ENCODE results near the gene RACGAP1. TPM values are rescaled to one million over a fixed set of nuclear protein-coding genes. Genes with fewer than 3 reads are reported as not detected.

The RACGAP1 gene
- total RNA-seq, 4 donors from 2014 or later, result 4.0 to 7.2 (median 6.2) TPM

GRCh38 chr12:50051101-50051806, 26.0 kb upstream of the RACGAP1 start:
- WGBS, 2 donors, result 74 to 76% methylated on average over 14 of the region's 14 CpGs
- no peak for TF ChIP-seq CTCF (IDR thresholded peaks at IDR 0.05)
- no peak for TF ChIP-seq POLR2A (IDR thresholded peaks at IDR 0.05)
- intact Hi-C loops (cut with DNase I), result loop anchor here (10.0 kb wide), 1 partner anchor 186 kb away; no protein-coding TSS in a partner anchor
- H3K36me3 ChIP-seq, result no peaks in the 10 kb centered on the region
- H3K9me3 ChIP-seq, result no peaks in the 10 kb centered on the region
- no peak for DNase-seq
- peaks cover 0 to 16% of the 10 kb centered on the region in 2 donors for H3K4me1 ChIP-seq
- H3K27ac ChIP-seq, result no peak overlapping the region
- H3K27me3 ChIP-seq, result peaks cover 5% of the 10 kb centered on the region
- no peak overlapping the region for H3K4me3 ChIP-seq (replicated peaks in 1 of 3)

- Histone ChIP-seq H3K4me1 (peaks cover 0 to 9% of the 10 kb centered on the region in 2 donors), H3K27me3 (peaks cover 5% of the 10 kb centered on the region), H3K9me3 (no peaks in the 10 kb centered on the region), H3K36me3 (no peaks in the 10 kb centered on the region), H3K4me3 (replicated peaks in 1 of 3) (peak overlapping the region in 1 of 3 donors; percentile 21), H3K27ac (no peak overlapping the region)
- intact Hi-C loops (cut with DNase I), result loop anchor here (10.0 kb wide), 1 partner anchor 186 kb away; no protein-coding TSS in a partner anchor
- WGBS, 2 donors, result 12 to 13% methylated on average over 21 to 37 of the region's 37 CpGs
- DNase-seq, result peak; percentile 17 to 22
- TF ChIP-seq CTCF (IDR thresholded peaks at IDR 0.05) (no peak), POLR2A (IDR thresholded peaks at IDR 0.05) (no peak)
Observed at GRCh38 chr12:50050410-50051098, 25.3 kb upstream of the RACGAP1 start.

DNA sequence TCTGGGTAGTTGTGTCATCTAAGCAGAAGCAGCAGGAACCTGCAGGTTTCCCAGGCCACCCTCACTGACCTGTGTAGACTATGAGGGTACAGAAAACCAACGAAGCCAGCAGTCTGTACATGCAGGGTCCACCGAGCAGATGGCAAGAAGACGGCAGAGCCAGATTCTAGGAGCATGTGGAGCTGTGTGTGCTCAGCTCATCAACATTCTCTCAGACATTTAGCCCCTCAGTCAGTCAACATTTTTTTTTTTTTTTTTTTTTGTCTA, 24.8 kb upstream of the RACGAP1 start:
- H3K27me3 ChIP-seq, result peaks cover 5% of the 10 kb centered on the region
- intact Hi-C loops (cut with DNase I), result loop anchor here (10.0 kb wide), 1 partner anchor 185 kb away; no protein-coding TSS in a partner anchor
- H3K9me3 ChIP-seq, result no peaks in the 10 kb centered on the region
- H3K27ac ChIP-seq, result no peak overlapping the region
- DNase-seq, result no peak
- 79 to 89% methylated on average over 3 of the region's 3 CpGs for WGBS, 2 donors
- H3K36me3 ChIP-seq, result no peaks in the 10 kb centered on the region
- peaks cover 0 to 9% of the 10 kb centered on the region in 2 donors for H3K4me1 ChIP-seq
- TF ChIP-seq POLR2A (IDR thresholded peaks at IDR 0.05) (no peak), CTCF (IDR thresholded peaks at IDR 0.05) (no peak)
- H3K4me3 ChIP-seq (replicated peaks in 1 of 3), result no peak overlapping the region

GRCh38 chr12:50049254-50050118, 24.2 kb upstream of the RACGAP1 start:
- no peaks in the 10 kb centered on the region for H3K36me3 ChIP-seq
- 90 to 94% methylated on average over 3 of the region's 3 CpGs for WGBS, 2 donors
- no peak overlapping the region for H3K27ac ChIP-seq
- H3K9me3 ChIP-seq, result no peaks in the 10 kb centered on the region
- H3K4me3 ChIP-seq (replicated peaks in 1 of 3), result no peak overlapping the region
- no peak for DNase-seq
- H3K27me3 ChIP-seq, result peaks cover 5% of the 10 kb centered on the region
- intact Hi-C loops (cut with DNase I), result loop anchor here (10.0 kb wide), 1 partner anchor 185 kb away; no protein-coding TSS in a partner anchor
- H3K4me1 ChIP-seq, result peaks cover 0 to 9% of the 10 kb centered on the region in 2 donors
- TF ChIP-seq CTCF (IDR thresholded peaks at IDR 0.05) (no peak), POLR2A (IDR thresholded peaks at IDR 0.05) (no peak)
